PC-9 (cell line): Measurements from ENCODE around the gene NR4A3. TPM values are rescaled to one million over a fixed set of nuclear protein-coding genes. Genes with fewer than 3 reads are reported as not detected.
"Not testable (repeated sequence)": the region's sequence is repeated elsewhere in the genome, so short reads cannot be mapped to it uniquely, and the experiment has no call there.

Source experiments
- BruUV-seq: library from RNA; stranded (reverse); fragments of 400-500 nt; replicated peaks from 2 replicates; lab custom pipeline; 2021; lab: Mats Ljungman, UMichigan
- CTCF ChIA-PET: fragments of 300-600 bp; sonication (Branson Sonifier 250); formaldehyde crosslinking; loops from one replicate; lab custom pipeline; 2022; ENCODE audit warnings: antibody characterized with exemption; lab: Charles Lee
- POLR2A ChIA-PET: fragments of 300-600 bp; sonication (Branson Sonifier 250); formaldehyde crosslinking; loops from one replicate; lab custom pipeline; 2022; ENCODE audit warnings: antibody characterized with exemption; ENCODE audit not compliant: unreplicated experiment; lab: Charles Lee
- DNase-seq, 2 experiments: peaks; one replicate each; pipeline versions ENCODE4 v3.0.0 to v3.0.0-alpha.2; 2015 to 2022; ENCODE audit warnings: mixed read lengths in 1 of 2
- H2AFZ ChIP-seq: fragments of 200-600 bp; sonication (generic); 2 replicates; pipeline ENCODE4 v1.8.1; 2017; ENCODE audit warnings: antibody characterized with exemption
- H3F3A ChIP-seq: fragments of 200-600 bp; sonication (generic); 2 replicates; pipeline ENCODE4 v1.8.1; 2017; ENCODE audit warnings: antibody characterized with exemption, mild to moderate bottlenecking, low read depth; ENCODE audit not compliant: insufficient read depth
- H3K27ac ChIP-seq: fragments of 200-600 bp; sonication (generic); 2 replicates; pipeline ENCODE4 v1.6.1; 2016; ENCODE audit warnings: mixed run types
- H3K27me3 ChIP-seq: fragments of 200-600 bp; sonication (generic); 2 replicates; pipeline ENCODE4 v1.6.1; 2016; ENCODE audit warnings: low read depth, mixed run types; ENCODE audit not compliant: insufficient read depth
- H3K36me3 ChIP-seq: fragments of 200-600 bp; sonication (generic); 2 replicates; pipeline ENCODE4 v1.6.1; 2016; ENCODE audit warnings: low read depth, mixed run types
- H3K4me1 ChIP-seq: fragments of 200-600 bp; sonication (generic); replicated peaks from 2 replicates; pipeline ENCODE4 v1.6.1; 2016; ENCODE audit warnings: mixed run types; ENCODE audit not compliant: insufficient read depth
- H3K4me2 ChIP-seq: fragments of 200-600 bp; sonication (generic); 2 replicates; pipeline ENCODE4 v1.6.1; 2017; ENCODE audit warnings: mixed run types
- H3K4me3 ChIP-seq: fragments of 200-600 bp; sonication (generic); 2 replicates; pipeline ENCODE4 v1.6.1; 2016; ENCODE audit warnings: mixed run types
- H3K79me2 ChIP-seq: fragments of 200-600 bp; sonication (generic); 2 replicates; pipeline ENCODE4 v1.6.1; 2017; ENCODE audit warnings: low read depth, mixed run types
- H3K9me2 ChIP-seq: fragments of 200-600 bp; sonication (generic); 2 replicates; pipeline ENCODE4 v1.8.1; 2017; ENCODE audit warnings: mild to moderate bottlenecking; ENCODE audit not compliant: insufficient read depth
- H3K9me3 ChIP-seq: fragments of 200-600 bp; sonication (generic); 2 replicates; pipeline ENCODE4 v1.8.1; 2016; ENCODE audit warnings: low read depth; ENCODE audit not compliant: insufficient read depth
- H4K20me1 ChIP-seq: fragments of 200-600 bp; sonication (generic); 2 replicates; pipeline ENCODE4 v1.8.1; 2017; ENCODE audit not compliant: insufficient read depth
- CTCF ChIP-seq: fragments of 200-600 bp; sonication (generic); conservative IDR thresholded peaks from 2 replicates; pipeline ENCODE4 v1.6.1; 2017; ENCODE audit warnings: mixed run types, antibody characterized with exemption, mild to moderate bottlenecking, moderate library complexity
- EZH2 ChIP-seq: fragments of 200-600 bp; sonication (generic); IDR thresholded peaks from 2 replicates; pipeline ENCODE4 v1.8.0; 2017; ENCODE audit warnings: antibody characterized with exemption, low read depth
- intact Hi-C: fragments of 100-400 bp; cut with micrococcal nuclease; formaldehyde crosslinking; loops from one replicate; pipeline ENCODE4 v1.10.0; 2022; ENCODE audit not compliant: unreplicated experiment
- total RNA-seq: library from RNA; stranded (reverse); gene quantifications from 2 replicates; pipeline ENCODE4 v1.2.3, GENCODE V29; 2021

The NR4A3 gene
- total RNA-seq, 1 experiment from 2014 or later = not detected

GRCh38 chr9:99855467-99856176 lies 33.9 kb downstream of the NR4A3 start:
- ChIA-PET CTCF (no interaction called here), POLR2A (no interaction called here)
- Histone ChIP-seq H3K4me3 (no peak overlapping the region), H2AFZ (no peak overlapping the region), H3K27me3 (no peaks in the 10 kb centered on the region), H3K4me2 (no peak overlapping the region), H3F3A (no peaks in the 10 kb centered on the region), H3K9me3 (no peaks in the 10 kb centered on the region), H3K36me3 (no peaks in the 10 kb centered on the region), H3K4me1 (no peaks in the 10 kb centered on the region), H3K27ac (no peak overlapping the region), H3K9me2 (peaks cover 3% of the 10 kb centered on the region; the same call in 1 of the 2 replicates), H3K79me2 (no peaks in the 10 kb centered on the region), H4K20me1 (no peaks in the 10 kb centered on the region)
- no peak for DNase-seq
- no TSS peak for BruUV-seq
- TF ChIP-seq EZH2 = no peak
- no peak for TF ChIP-seq CTCF
- intact Hi-C loops = no loop called here

GRCh38 chr9:99857576-99857975 lies 35.9 kb downstream of the NR4A3 start:
- H3K79me2 ChIP-seq, DNase-seq, H3K27me3 ChIP-seq, CTCF ChIA-PET, H3K4me1 ChIP-seq, H3K9me3 ChIP-seq, H3K4me2 ChIP-seq, H3F3A ChIP-seq, intact Hi-C loops, H3K4me3 ChIP-seq, H3K9me2 ChIP-seq, BruUV-seq, H3K27ac ChIP-seq, H4K20me1 ChIP-seq, H3K36me3 ChIP-seq, H2AFZ ChIP-seq: not testable (repeated sequence)
- POLR2A ChIA-PET = interaction anchor here (0.7 kb wide), 1 partner anchor 19 kb away, joined by 3 read pairs; no protein-coding TSS in a partner anchor

- intact Hi-C loops = no loop called here
- Histone ChIP-seq H3K4me1 (no peaks in the 10 kb centered on the region), H3K9me2 (peaks cover 3% of the 10 kb centered on the region; the same call in 1 of the 2 replicates), H3K9me3 (no peaks in the 10 kb centered on the region), H3K27me3 (no peaks in the 10 kb centered on the region), H3K27ac (no peak overlapping the region), H4K20me1 (no peaks in the 10 kb centered on the region), H3K4me3 (no peak overlapping the region), H3K4me2 (no peak overlapping the region), H3F3A (no peaks in the 10 kb centered on the region), H3K36me3 (no peaks in the 10 kb centered on the region), H2AFZ (no peak overlapping the region), H3K79me2 (no peaks in the 10 kb centered on the region)
- DNase-seq = no peak
- ChIA-PET CTCF (no interaction called here), POLR2A (interaction anchor here (0.6 to 0.7 kb wide), 2 partner anchors 13 to 19 kb away, joined by 3 to 6 read pairs; no protein-coding TSS in a partner anchor)
- TF ChIP-seq EZH2 (no peak), CTCF (no peak)
- no TSS peak for BruUV-seq
Observed at GRCh38 chr9:99858087-99858486, 36.4 kb downstream of the NR4A3 start.
